Measurements from ENCODE around the gene BCDIN3D. TPM values are rescaled to one million over a fixed set of nuclear protein-coding genes. Genes with fewer than 3 reads are reported as not detected.
A peak's percentile ranks its signal among the peaks of the same experiment; 100 is the strongest.

The BCDIN3D gene
- total RNA-seq, 1 experiment from 2014 or later: 1.4 TPM

DNA sequence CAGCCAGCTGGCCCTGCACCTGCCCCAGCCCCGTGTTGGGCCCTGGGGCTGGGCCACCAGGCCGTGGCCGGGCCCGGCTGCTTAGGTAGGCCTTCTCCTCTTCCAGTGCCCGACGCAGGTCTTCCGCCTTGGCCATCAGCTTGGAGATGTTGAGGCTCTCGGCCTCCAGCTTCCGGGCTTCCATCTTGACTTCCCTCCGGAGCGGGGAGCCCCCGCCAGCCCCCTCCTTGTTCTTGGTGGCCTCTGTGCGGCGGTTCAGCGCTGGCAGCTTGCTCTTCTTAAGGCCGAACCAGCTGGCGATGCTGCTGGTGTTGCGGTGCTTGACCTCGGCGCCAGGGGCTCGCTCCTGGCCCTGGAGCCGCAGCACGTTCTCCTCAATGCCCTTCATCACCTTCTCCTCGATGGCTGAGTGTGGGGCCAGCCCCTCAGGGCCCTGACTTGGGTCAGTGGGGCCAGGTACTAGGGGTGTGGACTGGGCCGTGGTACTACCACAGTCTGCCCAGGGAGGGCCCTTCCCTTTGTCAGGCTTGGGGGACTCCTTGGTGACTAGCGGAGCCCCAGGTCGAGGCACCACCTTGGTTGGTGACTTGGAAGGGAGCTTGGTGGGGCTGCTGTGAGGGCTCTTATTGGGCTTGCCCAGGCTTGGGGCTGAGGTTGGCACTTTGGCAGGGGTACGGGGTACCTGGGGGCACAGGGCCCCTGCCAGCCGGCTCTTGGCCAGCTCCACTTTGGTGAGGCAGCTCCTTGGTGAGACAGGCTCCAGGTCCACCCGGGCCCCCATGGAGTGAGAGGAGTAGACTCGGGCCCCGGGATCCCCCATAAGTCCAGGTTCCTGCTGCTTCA is 47.9 kb downstream of the BCDIN3D start:
- H3K27me3 ChIP-seq (ENCODE audit: control insufficient read depth, insufficient read depth, low read length): no peaks in the 10 kb centered on the region
- H3K4me3 ChIP-seq (ENCODE audit: insufficient read depth, low read depth, low read length): no peak overlapping the region
- DNase-seq: peak; percentile 46
- H3K36me3 ChIP-seq (replicated peaks; ENCODE audit: control insufficient read depth, insufficient read depth, low read length): peaks cover 4% of the 10 kb centered on the region

DNA sequence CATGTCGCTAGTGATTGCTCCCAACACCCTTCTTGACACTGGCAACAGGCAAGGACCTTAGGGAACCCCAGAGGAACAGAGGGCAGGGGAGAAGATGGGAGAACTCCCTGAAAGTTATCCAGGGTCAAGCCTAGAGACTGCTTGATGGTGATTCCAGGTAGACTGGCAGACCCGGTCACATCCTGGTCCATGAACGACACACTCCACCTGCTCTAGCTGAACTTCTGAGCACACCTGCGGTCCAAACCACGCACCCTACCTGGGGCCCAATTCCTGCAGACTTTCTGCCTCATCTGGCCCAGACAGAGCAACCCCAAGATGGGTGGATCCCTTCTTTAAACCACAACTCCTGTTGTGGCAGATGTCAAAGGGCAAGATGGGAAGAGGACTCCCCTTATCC is 48.9 kb downstream of the BCDIN3D start:
- no peaks in the 10 kb centered on the region for H3K27me3 ChIP-seq (ENCODE audit: control insufficient read depth, insufficient read depth, low read length)
- DNase-seq: peak; percentile 28
- no peak overlapping the region for H3K4me3 ChIP-seq (ENCODE audit: insufficient read depth, low read depth, low read length)
- peaks cover 2% of the 10 kb centered on the region for H3K36me3 ChIP-seq (replicated peaks; ENCODE audit: control insufficient read depth, insufficient read depth, low read length)

DNA sequence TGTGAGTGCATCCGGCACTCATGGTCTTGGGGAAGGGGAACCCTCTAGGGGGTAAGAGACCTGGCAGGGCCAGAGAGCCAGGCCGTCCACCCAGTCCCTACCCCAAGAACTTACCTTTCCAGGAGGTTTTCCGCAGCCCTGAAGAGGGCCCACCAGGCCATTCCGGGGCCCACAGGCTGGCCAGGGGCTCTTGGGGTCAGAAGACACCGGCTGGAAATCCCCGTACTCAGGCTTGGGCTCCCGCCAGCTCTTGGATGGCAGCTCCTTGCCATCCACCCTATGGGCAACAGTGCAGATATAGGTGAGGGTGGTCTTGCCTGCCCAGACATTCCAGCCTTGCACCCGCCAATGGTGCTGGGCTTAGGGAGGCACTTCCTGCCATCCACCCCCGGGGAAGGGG is 49.3 kb downstream of the BCDIN3D start:
- peak; percentile 42 for DNase-seq
- H3K4me3 ChIP-seq (ENCODE audit: insufficient read depth, low read depth, low read length): no peak overlapping the region

DNA sequence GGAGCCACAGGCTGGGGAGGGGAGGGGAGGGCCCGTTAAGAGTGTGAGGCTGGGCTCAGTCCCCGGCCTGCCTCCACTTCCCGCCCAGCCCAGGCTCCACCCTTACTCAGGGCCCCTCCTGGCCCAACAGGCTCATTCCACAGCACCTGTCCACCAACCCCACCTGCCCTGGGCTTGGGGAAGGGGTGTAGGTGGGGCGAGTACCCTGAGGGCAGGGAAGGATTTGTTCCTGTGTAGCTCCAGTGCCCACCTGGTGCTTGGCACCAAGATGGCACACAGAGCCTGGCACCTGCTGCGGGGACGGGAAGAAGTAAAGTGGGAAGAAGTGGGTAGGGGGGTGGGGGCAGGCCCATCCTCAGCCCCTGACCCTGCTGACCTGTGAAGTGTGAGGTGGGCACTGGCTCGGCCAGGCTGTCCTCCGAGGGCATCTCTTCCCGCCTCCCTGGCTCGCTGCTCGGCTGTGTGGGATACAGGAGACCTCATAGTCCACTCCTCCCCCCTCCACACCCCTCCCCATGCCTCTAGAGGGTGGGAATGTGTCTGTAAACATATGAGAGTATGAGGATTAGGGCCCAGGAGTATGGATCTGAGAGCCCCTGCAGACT is 49.8 kb downstream of the BCDIN3D start:
- H3K4me3 ChIP-seq (ENCODE audit: insufficient read depth, low read depth, low read length): no peak overlapping the region

More for the DNA sequence above, 49.3 kb downstream of the BCDIN3D start:
- Histone ChIP-seq H3K27me3 (ENCODE audit: control insufficient read depth, insufficient read depth, low read length) (no peaks in the 10 kb centered on the region), H3K36me3 (replicated peaks; ENCODE audit: control insufficient read depth, insufficient read depth, low read length) (peaks cover 2% of the 10 kb centered on the region)

DNA sequence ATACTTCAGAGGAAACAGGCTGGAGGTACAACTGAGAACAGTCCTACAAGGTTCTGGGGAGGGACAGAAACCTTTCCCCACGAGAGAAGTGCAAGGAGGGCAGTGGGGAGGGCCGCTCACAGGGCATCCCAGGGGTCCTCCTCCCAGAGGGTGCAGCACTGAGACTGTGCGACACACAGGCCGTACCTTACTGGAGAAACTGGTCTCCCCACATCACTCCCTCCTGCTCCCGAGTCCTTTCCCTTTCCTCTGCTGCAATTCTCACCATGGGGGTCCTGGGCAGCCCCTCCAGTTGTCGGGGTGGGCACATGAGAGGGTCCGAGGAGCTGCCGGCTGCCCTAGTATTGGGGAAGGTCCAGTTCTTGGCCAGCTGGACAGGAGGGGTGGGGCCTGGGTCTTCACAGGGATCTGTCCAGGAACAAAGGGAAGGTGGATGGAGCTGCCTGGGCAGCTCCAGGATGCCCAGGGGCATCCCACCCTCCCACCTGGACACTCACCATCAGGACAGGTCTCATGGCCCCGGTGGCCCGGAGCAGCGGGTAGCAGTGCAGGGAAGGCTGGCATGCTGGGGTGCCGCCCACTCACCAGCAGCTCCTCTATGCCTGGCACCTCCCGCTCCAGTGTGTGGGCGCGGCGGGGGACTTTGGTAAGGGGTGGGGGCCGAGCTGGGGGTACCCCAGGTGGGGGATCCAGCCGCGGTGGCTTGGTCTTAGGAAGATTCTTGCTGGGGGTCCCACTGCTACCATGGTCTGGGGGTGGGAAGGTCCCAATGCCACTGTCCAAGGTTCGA is 50.5 kb downstream of the BCDIN3D start:
- peaks cover 1% of the 10 kb centered on the region for H3K36me3 ChIP-seq (replicated peaks; ENCODE audit: control insufficient read depth, insufficient read depth, low read length)
- no peaks in the 10 kb centered on the region for H3K27me3 ChIP-seq (ENCODE audit: control insufficient read depth, insufficient read depth, low read length)

More for the DNA sequence above, 49.8 kb downstream of the BCDIN3D start:
- no peaks in the 10 kb centered on the region for H3K27me3 ChIP-seq (ENCODE audit: control insufficient read depth, insufficient read depth, low read length)
- peak; percentile 27 for DNase-seq
- H3K36me3 ChIP-seq (replicated peaks; ENCODE audit: control insufficient read depth, insufficient read depth, low read length): peaks cover 2% of the 10 kb centered on the region

DNA sequence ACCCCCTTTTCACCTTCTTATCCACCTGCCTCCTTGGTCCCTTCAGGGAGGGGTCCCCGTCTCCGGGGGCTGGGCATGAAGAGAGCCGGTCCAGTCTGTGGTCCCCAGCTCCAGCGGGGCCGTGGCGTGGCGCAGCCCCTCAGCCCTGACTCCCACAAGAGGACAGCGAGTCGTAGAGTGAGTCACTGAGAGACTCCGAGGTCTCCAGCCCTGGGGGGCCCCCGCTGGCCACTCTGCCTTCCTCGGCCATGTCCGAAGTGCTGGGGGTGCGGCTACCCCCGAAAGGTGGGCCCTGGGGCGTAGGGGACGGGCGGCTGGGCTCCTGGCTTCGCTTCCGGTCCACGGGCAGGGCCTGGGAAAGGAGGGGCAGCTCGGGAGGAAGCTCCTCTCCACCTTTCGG is 51.2 kb downstream of the BCDIN3D start:
- no peak overlapping the region for H3K4me3 ChIP-seq (ENCODE audit: insufficient read depth, low read depth, low read length)
- no peak for DNase-seq
- no peaks in the 10 kb centered on the region for H3K27me3 ChIP-seq (ENCODE audit: control insufficient read depth, insufficient read depth, low read length)
- H3K36me3 ChIP-seq (replicated peaks; ENCODE audit: control insufficient read depth, insufficient read depth, low read length): no peaks in the 10 kb centered on the region; the same call in none of the 2 replicates

More for the DNA sequence above, 50.5 kb downstream of the BCDIN3D start:
- peak; percentile 41 for DNase-seq
- no peak overlapping the region for H3K4me3 ChIP-seq (ENCODE audit: insufficient read depth, low read depth, low read length)

DNA sequence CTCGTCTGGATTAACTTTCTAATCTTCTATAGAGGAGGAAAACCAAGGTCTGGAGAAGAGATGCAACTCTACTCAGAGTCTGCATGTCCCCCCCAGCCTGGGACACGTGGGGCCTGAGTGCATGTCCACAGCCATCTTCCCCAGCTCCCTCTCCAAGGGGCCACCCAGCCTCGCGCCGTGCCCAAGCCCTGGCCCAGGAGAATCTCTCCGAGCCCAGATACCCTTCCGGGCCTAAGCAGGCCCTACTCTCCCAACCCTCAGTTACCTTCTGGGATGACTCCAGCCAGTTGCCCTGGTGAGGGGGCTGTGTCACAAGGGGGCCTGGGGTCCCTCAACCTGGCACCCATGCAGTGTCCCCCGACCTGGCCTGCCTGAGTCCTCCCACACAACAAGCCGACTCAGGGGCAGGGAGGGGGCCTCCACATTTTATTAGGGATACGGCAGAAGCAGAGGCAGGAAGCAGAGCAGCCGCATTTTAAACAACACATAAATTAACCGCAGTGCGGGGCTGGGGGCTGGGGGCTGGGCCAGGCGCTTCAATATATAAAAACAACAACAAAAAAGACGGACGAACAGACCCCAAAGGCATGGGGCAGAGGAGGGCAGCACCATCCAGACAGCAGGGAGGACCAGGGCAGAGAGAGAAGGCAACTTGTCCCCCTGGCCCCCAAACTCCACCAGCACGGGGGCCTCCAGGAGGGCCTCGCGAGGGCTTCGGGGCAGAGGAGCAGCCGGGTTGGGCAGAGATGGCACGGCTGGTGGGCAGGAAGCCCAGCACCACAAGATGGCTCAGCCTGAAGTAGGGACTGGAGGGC is 52.0 kb downstream of the BCDIN3D start:
- peak; percentile 51 for DNase-seq
- Histone ChIP-seq H3K27me3 (ENCODE audit: control insufficient read depth, insufficient read depth, low read length) (no peaks in the 10 kb centered on the region), H3K36me3 (replicated peaks; ENCODE audit: control insufficient read depth, insufficient read depth, low read length) (no peaks in the 10 kb centered on the region; the same call in none of the 2 replicates), H3K4me3 (ENCODE audit: insufficient read depth, low read depth, low read length) (no peak overlapping the region)

DNA sequence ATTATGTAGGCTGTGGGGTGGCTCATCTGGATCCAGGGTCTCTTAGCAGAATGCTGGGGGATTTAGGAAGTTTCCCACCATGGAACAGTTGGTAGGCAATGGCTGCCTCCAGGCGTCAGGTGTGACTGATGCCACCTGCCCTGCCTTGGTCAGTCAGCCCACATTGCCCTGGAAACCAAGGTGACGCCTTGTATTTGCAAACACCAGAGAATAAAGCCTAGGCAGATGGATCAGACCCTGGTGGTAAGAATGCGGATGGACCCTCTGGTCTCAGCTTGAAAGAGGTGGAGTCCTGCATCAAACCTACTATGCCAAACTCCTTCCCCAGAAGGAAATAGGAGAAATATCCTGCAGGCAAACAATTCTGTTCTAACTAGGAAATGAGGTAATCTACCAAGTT is 52.9 kb downstream of the BCDIN3D start:
- Histone ChIP-seq H3K36me3 (replicated peaks; ENCODE audit: control insufficient read depth, insufficient read depth, low read length) (no peaks in the 10 kb centered on the region; the same call in none of the 2 replicates), H3K27me3 (ENCODE audit: control insufficient read depth, insufficient read depth, low read length) (no peaks in the 10 kb centered on the region)
- DNase-seq: peak; percentile 79

DNA sequence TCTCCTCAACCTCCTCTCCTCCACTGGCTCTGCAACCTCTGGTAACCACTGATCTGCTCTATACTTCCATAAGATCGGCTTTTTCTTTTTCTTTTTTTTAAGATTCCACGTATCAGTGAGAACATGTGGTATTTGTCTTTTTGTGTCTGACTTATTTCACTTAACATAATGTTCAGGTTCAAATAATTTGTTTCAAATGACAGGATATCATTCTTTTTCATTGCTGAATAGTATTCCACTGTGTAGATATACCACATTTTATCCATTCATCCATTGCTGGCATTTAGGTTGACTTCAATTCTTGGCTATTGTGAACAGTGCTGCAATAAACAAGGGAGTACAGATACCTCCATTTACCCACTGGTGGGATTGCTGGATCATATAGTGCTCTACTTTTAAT is 55.2 kb downstream of the BCDIN3D start:
- DNase-seq: no peak
- H3K4me3 ChIP-seq (ENCODE audit: insufficient read depth, low read depth, low read length): no peak overlapping the region
- no peaks in the 10 kb centered on the region for H3K27me3 ChIP-seq (ENCODE audit: control insufficient read depth, insufficient read depth, low read length)
- H3K36me3 ChIP-seq (replicated peaks; ENCODE audit: control insufficient read depth, insufficient read depth, low read length): no peaks in the 10 kb centered on the region; the same call in none of the 2 replicates

More for the DNA sequence above, 52.9 kb downstream of the BCDIN3D start:
- H3K4me3 ChIP-seq (ENCODE audit: insufficient read depth, low read depth, low read length): no peak overlapping the region

Other genes with a start within 250 kb of the BCDIN3D start
- gene FAM186B, start 237.5 kb downstream of the BCDIN3D start, total RNA-seq (2014; rRNA removed; shearing (Covaris generic)): 0.11 and 0.21 TPM in 2 replicates
- gene PRPF40B, start 219.5 kb downstream of the BCDIN3D start, total RNA-seq (2014; rRNA removed; shearing (Covaris generic)): 22.9 and 28.9 TPM in 2 replicates
- gene FMNL3, start 135.7 kb downstream of the BCDIN3D start, total RNA-seq (2014; rRNA removed; shearing (Covaris generic)): 16.0 and 19.4 TPM in 2 replicates
- gene TMBIM6, start 101.5 kb downstream of the BCDIN3D start, total RNA-seq (2014; rRNA removed; shearing (Covaris generic)): 385 and 401 TPM in 2 replicates
- gene NCKAP5L, start 14.7 kb downstream of the BCDIN3D start, total RNA-seq (2014; rRNA removed; shearing (Covaris generic)): 20.0 and 22.3 TPM in 2 replicates
- gene FAIM2, start 60.8 kb upstream of the BCDIN3D start, total RNA-seq (2014; rRNA removed; shearing (Covaris generic)): not detected in 2 replicates
- not detected in 2 replicates for gene AQP2, start 107.6 kb upstream of the BCDIN3D start, total RNA-seq (2014; rRNA removed; shearing (Covaris generic))
- gene AQP5, start 118.8 kb upstream of the BCDIN3D start, total RNA-seq (2014; rRNA removed; shearing (Covaris generic)): 1.7 and 2.9 TPM in 2 replicates
- gene AQP6, start 129.8 kb upstream of the BCDIN3D start, total RNA-seq (2014; rRNA removed; shearing (Covaris generic)): not detected in 2 replicates
- 80.6 and 85.1 TPM in 2 replicates for gene RACGAP1, start 182.4 kb upstream of the BCDIN3D start, total RNA-seq (2014; rRNA removed; shearing (Covaris generic))
- gene ASIC1, start 214.5 kb upstream of the BCDIN3D start, total RNA-seq (2014; rRNA removed; shearing (Covaris generic)): 0.81 and 1.2 TPM in 2 replicates
- 182 and 196 TPM in 2 replicates for gene SMARCD1, start 242.2 kb upstream of the BCDIN3D start, total RNA-seq (2014; rRNA removed; shearing (Covaris generic))

All from H7 (cell line).